IMR-90 (cell line): Measurements from ENCODE around the gene GOLGA6C. TPM values are rescaled to one million over a fixed set of nuclear protein-coding genes. Genes with fewer than 3 reads are reported as not detected.
"Not testable (repeated sequence)": the region's sequence is repeated elsewhere in the genome, so short reads cannot be mapped to it uniquely, and the experiment has no call there.

Experiments
- ATAC-seq: fragments of 200-7000 bp; cut with Tn5 transposase; 2 replicates; pipeline ENCODE4 v1.9.1; 2020; ENCODE audit warnings: low read depth, mild to moderate bottlenecking, moderate library complexity
- BruUV-seq: library from RNA; stranded (reverse); fragments of 400-500 nt; replicated peaks from 2 replicates; lab custom pipeline; 2021; lab: Mats Ljungman, UMichigan
- CTCF ChIA-PET: fragments of 300-600 bp; formaldehyde crosslinking; extraction: SDS; loops from one replicate; lab custom pipeline; 2021; ENCODE audit warnings: antibody characterized with exemption; lab: Yijun Ruan, JAX
- POLR2A ChIA-PET: fragments of 300-600 bp; sonication (Branson Sonifier 250); formaldehyde crosslinking; loops from one replicate; lab custom pipeline; 2022; ENCODE audit warnings: antibody characterized with exemption; ENCODE audit not compliant: unreplicated experiment; lab: Charles Lee
- DNase-seq: peaks from one replicate; pipeline ENCODE4 v3.0.0; 2013
- H2AFZ ChIP-seq: replicated peaks from 2 replicates; pipeline ENCODE3; 2013; ENCODE audit warnings: low read length, mild to moderate bottlenecking; ENCODE audit not compliant: poor library complexity
- H2AK5ac ChIP-seq: 2 replicates; pipeline ENCODE4 v1.6.1; 2013; ENCODE audit warnings: low read depth, low read length, inconsistent platforms
- H2AK9ac ChIP-seq: replicated peaks from 2 replicates; pipeline ENCODE3; 2013; ENCODE audit warnings: mild to moderate bottlenecking, low read depth, low read length, moderate library complexity; ENCODE audit not compliant: poor library complexity
- H2BK120ac ChIP-seq: 2 replicates; pipeline ENCODE4 v1.6.1; 2013; ENCODE audit warnings: low read depth, low read length, inconsistent platforms
- H2BK15ac ChIP-seq: 3 replicates; pipeline ENCODE4 v1.6.1; 2013; ENCODE audit warnings: low read depth, low read length, inconsistent platforms
- H2BK20ac ChIP-seq: 2 replicates; pipeline ENCODE4 v1.6.1; 2013; ENCODE audit warnings: low read depth, mild to moderate bottlenecking, inconsistent platforms, low read length, moderate library complexity
- H2BK5ac ChIP-seq: 2 replicates; pipeline ENCODE4 v1.6.1; 2013; ENCODE audit warnings: mild to moderate bottlenecking, low read depth, low read length, inconsistent platforms; ENCODE audit not compliant: poor library complexity, severe bottlenecking
- H3K14ac ChIP-seq: replicated peaks from 2 replicates; pipeline ENCODE4 v1.6.1; 2013; ENCODE audit warnings: low read depth, low read length, inconsistent platforms
- H3K18ac ChIP-seq: 2 replicates; pipeline ENCODE4 v1.6.1; 2013; ENCODE audit warnings: low read depth, low read length, control low read depth
- H3K23ac ChIP-seq: 2 replicates; pipeline ENCODE4 v1.6.1; 2013; ENCODE audit warnings: low read depth, low read length, inconsistent platforms
- H3K27ac ChIP-seq: 2 replicates; pipeline ENCODE4 v1.5.1; 2013; ENCODE audit warnings: mild to moderate bottlenecking, control low read depth, low read length; ENCODE audit not compliant: insufficient read depth
- H3K27me3 ChIP-seq: 2 replicates; pipeline ENCODE4 v1.6.1; 2013; ENCODE audit warnings: low read length; ENCODE audit not compliant: control insufficient read depth, insufficient read depth
- H3K36me3 ChIP-seq: 2 replicates; pipeline ENCODE4 v1.6.1; 2013; ENCODE audit warnings: low read length, mixed read lengths; ENCODE audit not compliant: control insufficient read depth, insufficient read depth
- H3K4ac ChIP-seq: 2 replicates; pipeline ENCODE4 v1.6.1; 2013; ENCODE audit warnings: low read depth, low read length, inconsistent platforms
- H3K4me1 ChIP-seq: 2 replicates; pipeline ENCODE4 v1.6.1; 2013; ENCODE audit warnings: low read length, mixed read lengths; ENCODE audit not compliant: control insufficient read depth, insufficient read depth
- H3K4me2 ChIP-seq: 2 replicates; pipeline ENCODE4 v1.6.1; 2013; ENCODE audit warnings: low read depth, mild to moderate bottlenecking, control low read depth, low read length, moderate library complexity
- H3K4me3 ChIP-seq: 2 replicates; pipeline ENCODE4 v1.5.1; 2013; ENCODE audit warnings: low read depth, mild to moderate bottlenecking, control low read depth, low read length, moderate library complexity; ENCODE audit not compliant: insufficient read depth
- H3K56ac ChIP-seq: 2 replicates; pipeline ENCODE4 v1.6.1; 2013; ENCODE audit warnings: low read length, inconsistent platforms; ENCODE audit not compliant: insufficient read depth; ENCODE audit errors: extremely low read depth
- H3K79me1 ChIP-seq, 2 experiments: 2 replicates each; pipeline ENCODE4 v1.6.1; 2013; ENCODE audit warnings: low read length in 2 of 2, inconsistent platforms in 1 of 2, low read depth in 1 of 2
- H3K9ac ChIP-seq: 2 replicates; pipeline ENCODE4 v1.6.1; 2013; ENCODE audit warnings: low read depth, low read length, control low read depth
- H3K9me1 ChIP-seq: 2 replicates; pipeline ENCODE4 v1.6.1; 2013; ENCODE audit warnings: low read length, inconsistent platforms; ENCODE audit not compliant: insufficient read depth
- H3K9me3 ChIP-seq: 2 replicates; pipeline ENCODE4 v1.6.1; 2013; ENCODE audit warnings: low read length; ENCODE audit not compliant: control insufficient read depth, insufficient read depth
- H4K20me1 ChIP-seq: 2 replicates; pipeline ENCODE4 v1.6.1; 2013; ENCODE audit warnings: low read length, inconsistent platforms; ENCODE audit not compliant: insufficient read depth
- H4K5ac ChIP-seq: 2 replicates; pipeline ENCODE4 v1.6.1; 2013; ENCODE audit warnings: mild to moderate bottlenecking, low read depth, low read length, control low read depth
- H4K8ac ChIP-seq, 2 experiments: 2 replicates each; pipeline ENCODE4 v1.6.1; 2013; ENCODE audit warnings: low read depth in 2 of 2, low read length in 2 of 2, control low read depth in 1 of 2, inconsistent platforms in 1 of 2
- H4K91ac ChIP-seq: 2 replicates; pipeline ENCODE4 v1.6.1; 2013; ENCODE audit warnings: low read depth, low read length, inconsistent platforms; ENCODE audit not compliant: insufficient read depth
- WGBS, 2 experiments: methylation state at CpG; one replicate each; pipeline versions ENCODE4 v1.1.5 to v1.1.7; 2013; ENCODE audit warnings: missing lambda C conversion rate in 2 of 2; ENCODE audit not compliant: insufficient read length in 1 of 2; ENCODE audit errors: extremely low coverage in 2 of 2; 5-methylcytosine and 5-hydroxymethylcytosine counted together
- dilution Hi-C: fragments of 300-500 bp; cut with HindIII; formaldehyde crosslinking; loops from one replicate; pipeline ENCODE4 v1.14.3; 2018; ENCODE audit warnings: low sequenced_read_pairs; ENCODE audit not compliant: unreplicated experiment
- in situ Hi-C: fragments of 300-500 bp; cut with MboI; formaldehyde crosslinking; loops from 3 replicates; pipeline ENCODE4 v1.14.3; 2019; ENCODE audit warnings: low sequenced_read_pairs, inconsistent platforms, mixed read lengths
- intact Hi-C: fragments of 100-400 bp; cut with micrococcal nuclease; formaldehyde crosslinking; loops from 2 replicates; pipeline ENCODE4 v1.10.0; 2022
- polyA plus RNA-seq, 3 experiments: library from polyadenylated mRNA; depleted of rRNA; stranded (reverse); fragments of >200 nt; gene quantifications; 2 replicates each; pipeline ENCODE4 v1.2.3, GENCODE V29; 2012; ENCODE audit warnings: low replicate concordance in 1 of 3
- total RNA-seq: library from RNA; depleted of rRNA; stranded (reverse); fragments of >200 nt; gene quantifications from 2 replicates; pipeline ENCODE4 v1.2.3, GENCODE V29; 2012

Gene GOLGA6C
- total and polyA plus RNA-seq, 2 of the 4 experiments (the other 2 are of a cell fraction): not detected

GRCh38 chr15:75298541-75299310 lies 40.6 kb downstream of the GOLGA6C start:
- H3K9me1 ChIP-seq, H3K79me1 ChIP-seq, H3K27ac ChIP-seq, H3K36me3 ChIP-seq, dilution Hi-C loops, H3K9ac ChIP-seq, BruUV-seq, H3K56ac ChIP-seq, H2AK5ac ChIP-seq, in situ Hi-C loops, H3K4me1 ChIP-seq, POLR2A ChIA-PET, CTCF ChIA-PET, H2BK15ac ChIP-seq, H2BK5ac ChIP-seq, H3K14ac ChIP-seq, H2AK9ac ChIP-seq, H4K5ac ChIP-seq, H3K4me2 ChIP-seq, H4K8ac ChIP-seq, H4K91ac ChIP-seq, H2BK120ac ChIP-seq, H4K20me1 ChIP-seq, H3K18ac ChIP-seq, H3K4ac ChIP-seq, H2AFZ ChIP-seq, H3K23ac ChIP-seq, H2BK20ac ChIP-seq, H3K4me3 ChIP-seq, H3K27me3 ChIP-seq, intact Hi-C loops, H3K9me3 ChIP-seq, DNase-seq: not testable (repeated sequence)
- no CpG with 5 or more reads among the region's 13 CpGs for WGBS, 2 experiments
- peak; percentile 46 for ATAC-seq
